Measurements from ENCODE around the gene SEPTIN6.

GRCh38 chrX:119695535-119696050 is 2.6 kb upstream of the SEPTIN6 start:
- TF ChIP-seq CTCF (IDR thresholded peaks at IDR 0.05) (no peak), EP300 (IDR thresholded peaks at IDR 0.05) (no peak)

Data from tibial nerve (tissue), 4 donors.